H1 (cell line): ENCODE data around the gene TTC22. TPM values are rescaled to one million over a fixed set of nuclear protein-coding genes. Genes with fewer than 3 reads are reported as not detected.

Source experiments
- CTCF ChIA-PET: fragments of 300-600 bp; sonication (Branson Sonifier 250); formaldehyde crosslinking; loops from one replicate; lab custom pipeline; 2021; ENCODE audit not compliant: partially characterized antibody; lab: Charles Lee
- POLR2A ChIA-PET: fragments of 300-600 bp; sonication (Branson Sonifier 250); formaldehyde crosslinking; loops from one replicate; lab custom pipeline; 2021; ENCODE audit warnings: inconsistent platforms; ENCODE audit not compliant: partially characterized antibody; lab: Charles Lee
- DNase-seq, 2 experiments: peaks; one replicate each; pipeline versions ENCODE4 v3.0.0 to v3.0.0-alpha.2; 2010 to 2022; ENCODE audit warnings: low spot score in 2 of 2, low read depth in 1 of 2, mixed read lengths in 1 of 2
- FAIRE-seq: peaks from 2 replicates; lab custom pipeline; 2011; peaks lifted over from hg19 to GRCh38; lab: Jason Lieb, UNC
- H2AFZ ChIP-seq: 2 replicates; pipeline ENCODE4 v1.8.1; 2012; ENCODE audit warnings: low read length, inconsistent platforms
- H2AK5ac ChIP-seq: 2 replicates; pipeline ENCODE4 v1.6.1; 2013; ENCODE audit warnings: low read depth, low read length
- H2BK120ac ChIP-seq: replicated peaks from 2 replicates; pipeline ENCODE3; 2013; ENCODE audit warnings: low read depth, low read length, inconsistent platforms
- H2BK12ac ChIP-seq: 2 replicates; pipeline ENCODE4 v1.6.1; 2013; ENCODE audit warnings: low read depth, low read length
- H2BK15ac ChIP-seq: 2 replicates; pipeline ENCODE4 v1.6.1; 2013; ENCODE audit warnings: low read length
- H2BK20ac ChIP-seq: 2 replicates; pipeline ENCODE4 v1.6.1; 2013; ENCODE audit warnings: low read length
- H2BK5ac ChIP-seq: 2 replicates; pipeline ENCODE4 v1.6.1; 2013; ENCODE audit warnings: low read depth, low read length
- H3K14ac ChIP-seq: 2 replicates; pipeline ENCODE4 v1.6.1; 2013; ENCODE audit warnings: inconsistent platforms; ENCODE audit not compliant: insufficient read length
- H3K18ac ChIP-seq: 2 replicates; pipeline ENCODE4 v1.6.1; 2013; ENCODE audit warnings: low read length; ENCODE audit errors: extremely low read depth
- H3K23ac ChIP-seq: 2 replicates; pipeline ENCODE4 v1.6.1; 2013; ENCODE audit warnings: inconsistent platforms; ENCODE audit not compliant: insufficient read length
- H3K23me2 ChIP-seq: 2 replicates; pipeline ENCODE4 v1.6.1; 2013; ENCODE audit warnings: low read depth, low read length
- H3K27ac ChIP-seq: 2 replicates; pipeline ENCODE4 v1.6.1; 2011; ENCODE audit warnings: low read depth, low read length, inconsistent platforms
- H3K27me3 ChIP-seq, 4 experiments: replicated peaks in 1 of 4; 1 replicate in 1 of 4; 2 replicates in 3 of 4; pipeline versions ENCODE4 v1.6.1 to v1.8.1; 2011 to 2013; ENCODE audit warnings: low read length in 3 of 4, mild to moderate bottlenecking in 3 of 4, inconsistent platforms in 2 of 4, mixed read lengths in 2 of 4, moderate library complexity in 1 of 4; ENCODE audit not compliant: control insufficient read depth in 3 of 4, insufficient read depth in 3 of 4; ENCODE audit errors: extremely low read depth in 1 of 4
- H3K36me3 ChIP-seq, 4 experiments: 2 replicates each; pipeline versions ENCODE4 v1.6.1 to v1.8.1; 2011 to 2013; ENCODE audit warnings: mild to moderate bottlenecking in 4 of 4, low read length in 3 of 4, moderate library complexity in 2 of 4, control low read depth in 1 of 4, inconsistent platforms in 1 of 4; ENCODE audit not compliant: insufficient read depth in 4 of 4, control insufficient read depth in 2 of 4
- H3K4ac ChIP-seq: replicated peaks from 2 replicates; pipeline ENCODE3; 2013; ENCODE audit warnings: low read length, low read depth, mixed read lengths, inconsistent platforms; ENCODE audit not compliant: insufficient read length
- H3K4me1 ChIP-seq, 4 experiments: replicated peaks in 1 of 4; 1 replicate in 1 of 4; 2 replicates in 3 of 4; pipeline versions ENCODE4 v1.6.1 to v1.8.1; 2011 to 2013; ENCODE audit warnings: low read length in 3 of 4, inconsistent platforms in 2 of 4, mixed read lengths in 1 of 4; ENCODE audit not compliant: insufficient read depth in 4 of 4, control insufficient read depth in 3 of 4
- H3K4me2 ChIP-seq, 2 experiments: 2 replicates each; pipeline versions ENCODE4 v1.6.1 to v1.8.1; 2011 to 2013; ENCODE audit warnings: low read depth in 2 of 2, low read length in 2 of 2, control low read depth in 1 of 2, inconsistent platforms in 1 of 2, mild to moderate bottlenecking in 1 of 2; ENCODE audit not compliant: insufficient read depth in 1 of 2
- H3K4me3 ChIP-seq, 4 experiments: fragments of 200-600, 300-600 bp in 1 of 4; sonication (generic), shearing (Covaris generic), sonication (Bioruptor Twin) in 1 of 4; 2 replicates each; pipeline versions ENCODE4 v1.5.1 to v1.8.1; 2011 to 2016; ENCODE audit warnings: low read length in 4 of 4, low read depth in 3 of 4, control low read depth in 2 of 4, inconsistent platforms in 2 of 4, mild to moderate bottlenecking in 2 of 4, mixed read lengths in 1 of 4, moderate library complexity in 1 of 4; ENCODE audit not compliant: insufficient read depth in 2 of 4; ENCODE audit errors: extremely low read depth in 1 of 4
- H3K56ac ChIP-seq: replicated peaks from 2 replicates; pipeline ENCODE3; 2013; ENCODE audit warnings: low read depth, mild to moderate bottlenecking, mixed read lengths, low read length, inconsistent platforms; ENCODE audit not compliant: insufficient read length
- H3K79me1 ChIP-seq: 2 replicates; pipeline ENCODE4 v1.6.1; 2013; ENCODE audit warnings: low read depth, low read length, control low read depth
- H3K79me2 ChIP-seq, 2 experiments: 2 replicates each; pipeline versions ENCODE4 v1.6.1 to v1.8.1; 2012 to 2013; ENCODE audit warnings: low read length in 2 of 2, mild to moderate bottlenecking in 2 of 2, inconsistent platforms in 1 of 2; ENCODE audit not compliant: insufficient read depth in 2 of 2, control insufficient read depth in 1 of 2
- H3K9ac ChIP-seq, 4 experiments: replicated peaks in 1 of 4; 1 replicate in 1 of 4; 2 replicates in 3 of 4; pipeline versions ENCODE4 v1.6.1 to v1.8.1; 2011 to 2013; ENCODE audit warnings: low read depth in 3 of 4, low read length in 3 of 4, control low read depth in 2 of 4, mild to moderate bottlenecking in 2 of 4, moderate library complexity in 2 of 4, inconsistent platforms in 1 of 4; ENCODE audit errors: extremely low read depth in 1 of 4
- H3K9me3 ChIP-seq, 2 experiments: 2 replicates each; pipeline versions ENCODE4 v1.6.1 to v1.8.1; 2012 to 2013; ENCODE audit warnings: mild to moderate bottlenecking in 2 of 2, moderate library complexity in 2 of 2, control low read depth in 1 of 2, inconsistent platforms in 1 of 2, low read depth in 1 of 2, low read length in 1 of 2, mixed read lengths in 1 of 2; ENCODE audit not compliant: insufficient read depth in 2 of 2
- H4K20me1 ChIP-seq, 2 experiments: replicated peaks in 1 of 2; 2 replicates each; pipeline versions ENCODE3 to v1.8.1; 2011 to 2013; ENCODE audit warnings: inconsistent platforms in 2 of 2, low read length in 2 of 2, mild to moderate bottlenecking in 1 of 2; ENCODE audit not compliant: insufficient read depth in 2 of 2, control insufficient read depth in 1 of 2
- H4K5ac ChIP-seq: 2 replicates; pipeline ENCODE4 v1.6.1; 2013; ENCODE audit warnings: low read length, low read depth, mixed read lengths, inconsistent platforms; ENCODE audit not compliant: insufficient read length
- H4K8ac ChIP-seq: 2 replicates; pipeline ENCODE4 v1.8.0; 2013; ENCODE audit warnings: mild to moderate bottlenecking, moderate library complexity, low read length, inconsistent platforms; ENCODE audit not compliant: insufficient read depth; ENCODE audit errors: extremely low read depth
- H4K91ac ChIP-seq: replicated peaks from 2 replicates; pipeline ENCODE3; 2013; ENCODE audit warnings: low read length, mixed read lengths, inconsistent platforms; ENCODE audit not compliant: insufficient read length
- BACH1 ChIP-seq: IDR thresholded peaks from 2 replicates; pipeline ENCODE4 v1.6.1; 2012; ENCODE audit warnings: low read length, improper control_type of control experiment
- CBX5 ChIP-seq: fragments of 300-800, 300-1000 bp; sonication (generic); IDR thresholded peaks from 2 replicates; pipeline ENCODE4 v1.7.1; 2016; ENCODE audit warnings: antibody characterized with exemption, low read length, low read depth
- CHD2 ChIP-seq: IDR thresholded peaks from 2 replicates; pipeline ENCODE4 v1.6.1; 2012; ENCODE audit warnings: low read length, improper control_type of control experiment
- CREB1 ChIP-seq: IDR thresholded peaks from 2 replicates; pipeline ENCODE4 v1.6.1; 2012; ENCODE audit warnings: inconsistent platforms
- EGR1 ChIP-seq: IDR thresholded peaks from 2 replicates; pipeline ENCODE4 v1.6.1; 2011; ENCODE audit warnings: low read depth, low read length, borderline replicate concordance
- EZH2 ChIP-seq: fragments of 200-600 bp; sonication (generic); IDR thresholded peaks from 2 replicates; pipeline ENCODE4 v1.7.1; 2012; ENCODE audit warnings: low read depth, mild to moderate bottlenecking, moderate library complexity, low read length, inconsistent platforms; ENCODE audit not compliant: severe bottlenecking
- FOSL1 ChIP-seq: IDR thresholded peaks from 2 replicates; pipeline ENCODE4 v1.6.1; 2011; ENCODE audit warnings: mild to moderate bottlenecking, low read depth, low read length, moderate library complexity; ENCODE audit not compliant: insufficient read depth
- NANOG ChIP-seq: IDR thresholded peaks from 2 replicates; pipeline ENCODE4 v1.6.1; 2011; ENCODE audit warnings: low read length, low read depth, mild to moderate bottlenecking, inconsistent platforms; ENCODE audit not compliant: insufficient read depth, poor library complexity, severe bottlenecking
- POLR2A ChIP-seq, 2 experiments: IDR thresholded peaks; 1 replicate in 1 of 2; 2 replicates in 1 of 2; pipeline ENCODE4 v1.6.1; 2011; ENCODE audit warnings: low read depth in 2 of 2, low read length in 2 of 2, mild to moderate bottlenecking in 2 of 2; ENCODE audit errors: control extremely low read depth in 1 of 2
- RBBP5 ChIP-seq: IDR thresholded peaks from 2 replicates; pipeline ENCODE4 v1.7.1; 2012; ENCODE audit warnings: low read depth, mild to moderate bottlenecking, inconsistent platforms, low read length, moderate library complexity, borderline replicate concordance
- TAF7 ChIP-seq: optimal IDR thresholded peaks from 2 replicates; pipeline ENCODE3; 2011; ENCODE audit warnings: low read depth, mild to moderate bottlenecking, inconsistent platforms, low read length, moderate library complexity, borderline replicate concordance
- WGBS, 2 experiments: shearing (Covaris generic) in 1 of 2; methylation state at CpG; one replicate each; pipeline versions ENCODE4 v1.1.6 to v1.1.7; 2013 to 2015; ENCODE audit warnings: low lambda C conversion rate in 2 of 2, mixed read lengths in 2 of 2, inconsistent platforms in 1 of 2, low coverage in 1 of 2, missing lambda C conversion rate in 1 of 2; ENCODE audit not compliant: insufficient replicate concordance in 2 of 2, insufficient coverage in 1 of 2, insufficient read length in 1 of 2; ENCODE audit errors: extremely low coverage in 1 of 2, missing lambda C conversion rate in 1 of 2; 5-methylcytosine and 5-hydroxymethylcytosine counted together
- polyA plus RNA-seq, 7 experiments: library from polyadenylated mRNA; depleted of rRNA in 3 of 7; stranded (reverse) in 5 of 7; unstranded in 2 of 7; fragments of >200 nt in 5 of 7; fragments of 200-250 nt in 2 of 7; gene quantifications; 1 replicate in 5 of 7; 2 replicates in 1 of 7; 4 replicates in 1 of 7; pipeline versions ENCODE4 v1.2.1 to v1.2.3, GENCODE V29; 2011 to 2013; ENCODE audit warnings: missing spikeins in 2 of 7, mixed read lengths in 2 of 7
- total RNA-seq: library from RNA; stranded (reverse); fragmentation: NEBNext Ultra II Directional; extraction: Animal tissue kit (Norgen Biotek cat#: 25700); gene quantifications from 2 replicates; pipeline ENCODE4 v1.2.1, GENCODE V29; 2021

The TTC22 gene
- total and polyA plus RNA-seq, 2 of the 8 experiments (the other 6 are each of a cell fraction or from before 2014, with no cell fraction given): 1.00 to 1.6 TPM

DNA sequence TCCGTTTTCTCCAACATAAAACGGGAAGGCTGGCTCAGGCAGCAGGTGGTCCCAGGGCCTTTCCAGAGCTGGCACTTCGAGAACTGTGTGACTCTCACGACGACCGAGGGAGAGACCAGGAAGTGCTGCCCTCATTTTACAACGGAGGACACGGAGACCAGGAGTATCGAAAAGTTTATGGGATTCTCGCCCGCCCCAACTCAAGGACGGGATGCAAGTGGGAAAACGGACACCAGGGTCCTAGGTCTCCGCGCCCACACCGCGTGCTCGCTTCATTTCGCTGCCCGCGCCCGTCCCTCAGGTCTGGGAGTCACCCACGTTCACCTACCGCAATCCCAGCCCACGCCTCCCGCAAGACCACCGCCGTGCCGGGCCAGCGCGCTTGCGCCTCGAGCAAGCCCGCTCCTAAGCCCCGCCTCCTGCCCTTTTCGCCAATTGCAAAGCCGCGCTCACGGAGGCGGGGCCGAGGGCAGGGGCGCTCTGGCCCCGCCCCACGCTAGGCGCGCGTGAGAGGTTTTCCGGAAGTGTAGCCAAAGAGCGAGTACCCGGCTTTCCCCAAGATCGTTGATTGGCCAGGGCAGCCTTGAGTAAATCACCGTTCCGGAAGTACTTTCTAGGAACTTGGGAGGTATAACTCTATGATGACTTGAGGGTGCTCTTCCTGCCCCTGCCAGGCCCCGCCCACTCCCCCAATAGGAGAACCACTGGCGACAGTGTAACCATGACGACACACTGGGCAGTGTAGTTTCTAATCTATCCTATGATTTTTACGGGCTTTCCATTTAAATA, 36.8 kb downstream of the TTC22 start, which contains the start of gene PARS2:
Gene PARS2 (minus strand): TSS at position 391 of the 789 bp plus-strand sequence. CDS start 5,362 bp downstream, outside the sequence.
- H2BK5ac ChIP-seq: peak within 1 kb of the TSS; percentile 93
- peak within 1 kb of the TSS; percentile 70 for H3K27ac ChIP-seq
- H3K23ac ChIP-seq: no peak within 1 kb of the TSS
- 3% methylated on average over 50 of the region's 57 CpGs; no CpG with 5 or more reads in 1 of the 2 experiments for WGBS, 2 experiments
- H2BK120ac ChIP-seq: peak within 1 kb of the TSS; percentile 31
- H3K9me3 ChIP-seq: no peaks in the 10 kb centered on the region
- H2AFZ ChIP-seq: peak within 1 kb of the TSS; percentile 84
- no peak within 1 kb of the TSS for H2BK15ac ChIP-seq
- DNase-seq: peak; percentile 95 to 97
- H3K4me1 ChIP-seq: no peaks in the 10 kb centered on the region; a peak in 2 of 7 replicates
- peak within 1 kb of the TSS; percentile 72; the same call in 1 of the 2 replicates for H3K18ac ChIP-seq
- H3K27me3 ChIP-seq: no peaks in the 10 kb centered on the region
- H3K14ac ChIP-seq: no peak within 1 kb of the TSS
- peak; percentile 98 for FAIRE-seq
- H3K79me2 ChIP-seq: peaks cover 0 to 15% of the 10 kb centered on the region in 2 experiments; a peak in 2 of 4 replicates
- H3K4me3 ChIP-seq: peak within 1 kb of the TSS; percentile 71 to 93 (median 84)
- ChIA-PET POLR2A (interaction anchor here (0.8 to 1.8 kb wide), 8 partner anchors 8 to 49 kb away, joined by 3 to 5 read pairs (median 4); partner anchors contain the start of gene TTC4), CTCF (interaction anchor here (1.8 to 5.4 kb wide), 2 partner anchors 28 to 29 kb away, joined by 10 to 43 read pairs; no protein-coding TSS in a partner anchor)
- no peak within 1 kb of the TSS for H2AK5ac ChIP-seq
- peaks cover 7% of the 10 kb centered on the region; the same call in 1 of the 2 replicates for H3K23me2 ChIP-seq
- H2BK12ac ChIP-seq: no peak within 1 kb of the TSS
- H3K36me3 ChIP-seq: no peaks in the 10 kb centered on the region
- H4K20me1 ChIP-seq: peaks cover 0 to 1% of the 10 kb centered on the region in 2 experiments
- peak within 1 kb of the TSS in 3 of 4 experiments; percentile 87 to 89 (median 89); a peak in 6 of 7 replicates for H3K9ac ChIP-seq
- H4K8ac ChIP-seq: peak within 1 kb of the TSS; percentile 84; the same call in 1 of the 2 replicates
- peak within 1 kb of the TSS; percentile 51 for H4K5ac ChIP-seq
- no peak within 1 kb of the TSS for H2BK20ac ChIP-seq
- peak within 1 kb of the TSS; percentile 62 for H3K56ac ChIP-seq
- peak within 1 kb of the TSS; percentile 76 for H4K91ac ChIP-seq
- H3K79me1 ChIP-seq: peaks cover 4% of the 10 kb centered on the region; the same call in 1 of the 2 replicates
- H3K4ac ChIP-seq: no peak within 1 kb of the TSS
- peak within 1 kb of the TSS; percentile 74 to 75 for H3K4me2 ChIP-seq
- TF ChIP-seq CBX5 (no peak), NANOG (peak; percentile 38), CHD2 (no peak), CREB1 (peak; percentile 12; the same call in 1 of the 2 replicates), EGR1 (peak; percentile 31; the same call in 1 of the 2 replicates), TAF7 (peak; percentile 43), BACH1 (peak; percentile 24; the same call in 1 of the 2 replicates), RBBP5 (peak; percentile 62; the same call in 1 of the 2 replicates), EZH2 (no peak), POLR2A (IDR thresholded peaks at IDR 0.05; ENCODE audit: control extremely low read depth in 1 of 2, low read depth in 2 of 2, low read length in 2 of 2) (peak; percentile 77 to 96), FOSL1 (no peak)
